ENCODE data around the gene RSRC2. TPM values are rescaled to one million over a fixed set of nuclear protein-coding genes. Genes with fewer than 3 reads are reported as not detected.

The RSRC2 gene
- total RNA-seq, 1 experiment from 2014 or later: 87.3 TPM

GRCh38 chr12:122528582-122528981, 1.8 kb upstream of the RSRC2 start:
- no peak overlapping the region for H2AFZ ChIP-seq (ENCODE audit: low read length)
- H3F3A ChIP-seq (ENCODE audit: low read length, unreplicated experiment): no peaks in the 10 kb centered on the region
- peaks cover 86% of the 10 kb centered on the region for H3K79me2 ChIP-seq (ENCODE audit: low read length)
- no peaks in the 10 kb centered on the region for H3K27me3 ChIP-seq (ENCODE audit: low read length)
- no TSS peak for BruUV-seq (replicated peaks)
- no peaks in the 10 kb centered on the region for H3K9me2 ChIP-seq (replicated peaks; ENCODE audit: low read length)
- ChIA-PET POLR2A (ENCODE audit: unreplicated experiment) (interaction anchor here (0.7 kb wide), 1 partner anchor 29 kb away, joined by 5 read pairs; no protein-coding TSS in a partner anchor), CTCF (no interaction called here)
- TF ChIP-seq EZH2 (IDR thresholded peaks at IDR 0.05; ENCODE audit: low read length, unreplicated experiment): no peak
- TF ChIP-seq EZH2phosphoT487 (IDR thresholded peaks at IDR 0.05; ENCODE audit: borderline replicate concordance, low read length): no peak
- no peak for TF ChIP-seq CTCF (conservative IDR thresholded peaks at IDR 0.05; ENCODE audit: low read depth, low read length)
- ATAC-seq (no peak), DNase-seq (no peak)
- H3K4me1 ChIP-seq (ENCODE audit: insufficient read depth, low read length): peaks cover 17% of the 10 kb centered on the region
- H3K9ac ChIP-seq (ENCODE audit: low read length): peak overlapping the region; percentile 95
- H3K4me3 ChIP-seq (ENCODE audit: low read length): peak overlapping the region; percentile 84
- H3K27ac ChIP-seq (ENCODE audit: low read length): no peak overlapping the region
- intact Hi-C loops (cut with micrococcal nuclease): loop anchor here (10.0 kb wide), 1 partner anchor 534 kb away; no protein-coding TSS in a partner anchor
- peak overlapping the region; percentile 92 for H3K4me2 ChIP-seq (ENCODE audit: low read length)
- no peaks in the 10 kb centered on the region for H3K9me3 ChIP-seq (ENCODE audit: low read length)
- peaks cover 24% of the 10 kb centered on the region for H4K20me1 ChIP-seq (ENCODE audit: low read length)
- peaks cover 39% of the 10 kb centered on the region for H3K36me3 ChIP-seq (ENCODE audit: low read depth, low read length)

DNA sequence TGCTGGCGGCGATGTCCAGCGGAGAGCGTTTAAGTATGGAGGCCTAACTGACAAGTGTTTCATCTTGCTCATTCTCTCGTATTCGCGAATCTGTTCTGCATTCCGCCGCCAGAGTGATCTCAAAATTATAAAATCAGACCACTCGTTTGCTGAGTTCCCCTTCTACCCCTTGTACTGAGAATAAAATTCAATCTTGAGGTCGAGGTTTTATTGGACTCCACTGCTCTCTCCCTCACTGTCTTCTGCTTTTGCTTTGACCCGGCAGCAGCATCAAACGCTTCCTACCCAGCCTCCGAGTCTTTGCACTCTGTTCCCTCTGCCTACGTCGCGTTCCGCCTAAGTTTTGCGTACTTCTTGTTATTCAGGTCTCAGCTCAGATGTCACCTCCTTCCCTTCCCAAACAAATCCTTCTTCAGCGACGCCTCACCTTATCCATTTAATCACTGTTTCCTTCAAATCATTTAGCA, 775 bp upstream of the RSRC2 start:
- intact Hi-C loops (cut with micrococcal nuclease): loop anchor here (1.0 to 10.0 kb wide), 5 partner anchors 26 to 533 kb away; partner anchors contain the start of genes DENR and DIABLO

More for the DNA sequence above, 775 bp upstream of the RSRC2 start:
- DNase-seq (peak; percentile 47), ATAC-seq (peak; percentile 14)
- peak overlapping the region; percentile 76 for H3K27ac ChIP-seq (ENCODE audit: low read length)
- H3K9me2 ChIP-seq (replicated peaks; ENCODE audit: low read length): no peaks in the 10 kb centered on the region
- H3K36me3 ChIP-seq (ENCODE audit: low read depth, low read length): peaks cover 41% of the 10 kb centered on the region
- ChIA-PET CTCF (no interaction called here), POLR2A (ENCODE audit: unreplicated experiment) (interaction anchor here (0.5 to 0.7 kb wide), 3 partner anchors 9 to 90 kb away, joined by 5 to 6 read pairs (median 5); no protein-coding TSS in a partner anchor)
- H4K20me1 ChIP-seq (ENCODE audit: low read length): peaks cover 35% of the 10 kb centered on the region
- no peaks in the 10 kb centered on the region for H3F3A ChIP-seq (ENCODE audit: low read length, unreplicated experiment)
- no peaks in the 10 kb centered on the region for H3K9me3 ChIP-seq (ENCODE audit: low read length)
- H3K4me2 ChIP-seq (ENCODE audit: low read length): peak overlapping the region; percentile 92
- TSS peak; percentile 75 for BruUV-seq (replicated peaks)
- peak overlapping the region; percentile 95 for H3K9ac ChIP-seq (ENCODE audit: low read length)
- H3K27me3 ChIP-seq (ENCODE audit: low read length): no peaks in the 10 kb centered on the region
- H3K79me2 ChIP-seq (ENCODE audit: low read length): peaks cover 88% of the 10 kb centered on the region
- peak overlapping the region; percentile 84 for H3K4me3 ChIP-seq (ENCODE audit: low read length)
- no peak for TF ChIP-seq EZH2phosphoT487 (IDR thresholded peaks at IDR 0.05; ENCODE audit: borderline replicate concordance, low read length)
- no peak for TF ChIP-seq EZH2 (IDR thresholded peaks at IDR 0.05; ENCODE audit: low read length, unreplicated experiment)
- TF ChIP-seq CTCF (conservative IDR thresholded peaks at IDR 0.05; ENCODE audit: low read depth, low read length): no peak
- H3K4me1 ChIP-seq (ENCODE audit: insufficient read depth, low read length): peaks cover 26% of the 10 kb centered on the region
- H2AFZ ChIP-seq (ENCODE audit: low read length): peak overlapping the region; percentile 85

Data from PC-3 (cell line).